Endothelial cell of umbilical vein (primary cell): ENCODE measurements around the gene DBI. TPM values are rescaled to one million over a fixed set of nuclear protein-coding genes. Genes with fewer than 3 reads are reported as not detected.
"Not testable (repeated sequence)": the region's sequence is repeated elsewhere in the genome, so short reads cannot be mapped to it uniquely, and the experiment has no call there.

Experiments used
- BruUV-seq: library from RNA; stranded (reverse); fragments of 400-500 nt; replicated peaks from 2 replicates; lab custom pipeline; 2021; lab: Mats Ljungman, UMichigan
- CTCF ChIA-PET: fragments of 300-600, 350-600 bp; sonication (Branson Sonifier 250); formaldehyde crosslinking; loops from one replicate; lab custom pipeline; 2021; ENCODE audit warnings: antibody characterized with exemption, inconsistent platforms; lab: Charles Lee
- POLR2A ChIA-PET: fragments of 300-600, 350-600 bp; sonication (Branson Sonifier 250); formaldehyde crosslinking; loops from one replicate; lab custom pipeline; 2021; ENCODE audit warnings: antibody characterized with exemption, inconsistent platforms; lab: Charles Lee
- DNase-seq: peaks from one replicate; pipeline ENCODE4 v3.0.0-alpha.2; 2011; ENCODE audit warnings: low read depth, low spot score
- FAIRE-seq: peaks from 2 replicates; lab custom pipeline; 2011; peaks lifted over from hg19 to GRCh38; lab: Jason Lieb, UNC
- H2AFZ ChIP-seq: 2 replicates; pipeline ENCODE4 v1.6.0; 2012; ENCODE audit warnings: low read depth, low read length, control low read depth, inconsistent platforms
- H3K27ac ChIP-seq: 2 replicates; pipeline ENCODE4 v1.5.1; 2011; ENCODE audit warnings: low read depth, mild to moderate bottlenecking, control low read depth, low read length, moderate library complexity; ENCODE audit not compliant: insufficient read depth
- H3K27me3 ChIP-seq, 2 experiments: 2 replicates each; pipeline versions ENCODE4 v1.6.0 to v1.6.1; 2011; ENCODE audit warnings: low read length in 2 of 2, mixed read lengths in 1 of 2; ENCODE audit not compliant: control insufficient read depth in 2 of 2, insufficient read depth in 2 of 2
- H3K36me3 ChIP-seq, 2 experiments: 2 replicates in 1 of 2; 3 replicates in 1 of 2; pipeline ENCODE4 v1.5.1; 2011; ENCODE audit warnings: low read length in 2 of 2, mild to moderate bottlenecking in 1 of 2, moderate library complexity in 1 of 2; ENCODE audit not compliant: control insufficient read depth in 2 of 2, insufficient read depth in 2 of 2; ENCODE audit errors: extremely low read depth in 1 of 2
- H3K4me1 ChIP-seq: 3 replicates; pipeline ENCODE4 v1.5.1; 2011; ENCODE audit warnings: mild to moderate bottlenecking, low read length; ENCODE audit not compliant: control insufficient read depth, insufficient read depth; ENCODE audit errors: extremely low read depth
- H3K4me2 ChIP-seq: 2 replicates; pipeline ENCODE4 v1.6.1; 2011; ENCODE audit warnings: low read length, control low read depth, mixed read lengths; ENCODE audit not compliant: insufficient read depth
- H3K4me3 ChIP-seq, 3 experiments: fragments of 200-600 bp in 1 of 3; sonication (generic), shearing (Covaris generic) in 1 of 3; replicated peaks in 1 of 3; 2 replicates each; pipeline ENCODE4 v1.5.1; 2011 to 2016; ENCODE audit warnings: control low read depth in 3 of 3, low read length in 3 of 3, mild to moderate bottlenecking in 2 of 3, inconsistent platforms in 1 of 3, low read depth in 1 of 3, moderate library complexity in 1 of 3; ENCODE audit not compliant: insufficient read depth in 1 of 3
- H3K79me2 ChIP-seq: 2 replicates; pipeline ENCODE4 v1.6.0; 2012; ENCODE audit warnings: low read length, inconsistent platforms; ENCODE audit not compliant: control insufficient read depth, insufficient read depth
- H3K9ac ChIP-seq: replicated peaks from 2 replicates; pipeline ENCODE3; 2011; ENCODE audit warnings: low read length, control low read depth; ENCODE audit not compliant: insufficient read depth; ENCODE audit errors: extremely low read depth
- H3K9me1 ChIP-seq: replicated peaks from 3 replicates; pipeline ENCODE4 v1.6.0; 2011; ENCODE audit warnings: mild to moderate bottlenecking, low read length; ENCODE audit not compliant: control insufficient read depth, insufficient read depth; ENCODE audit errors: extremely low read depth
- H3K9me3 ChIP-seq: replicated peaks from 2 replicates; pipeline ENCODE4 v1.5.1; 2012; ENCODE audit warnings: low read length, inconsistent platforms; ENCODE audit not compliant: control insufficient read depth, insufficient read depth
- H4K20me1 ChIP-seq: replicated peaks from 2 replicates; pipeline ENCODE3; 2011; ENCODE audit warnings: mild to moderate bottlenecking, low read length; ENCODE audit not compliant: control insufficient read depth, insufficient read depth; ENCODE audit errors: extremely low read depth
- EZH2 ChIP-seq: IDR thresholded peaks from 2 replicates; pipeline ENCODE4 v1.6.1; 2012; ENCODE audit warnings: borderline replicate concordance, low read depth, mild to moderate bottlenecking, moderate library complexity, low read length, inconsistent platforms; ENCODE audit not compliant: severe bottlenecking
- FOS ChIP-seq: IDR thresholded peaks from 2 replicates; pipeline ENCODE4 v1.6.1; 2011; ENCODE audit warnings: mild to moderate bottlenecking, low read length, moderate library complexity, borderline replicate concordance; ENCODE audit not compliant: insufficient read depth
- GATA2 ChIP-seq: IDR thresholded peaks from 2 replicates; pipeline ENCODE4 v1.7.0; 2011; ENCODE audit warnings: low read depth, mild to moderate bottlenecking, moderate library complexity, mixed read lengths, low read length; ENCODE audit not compliant: insufficient read length, insufficient read depth
- JUN ChIP-seq: IDR thresholded peaks from 2 replicates; pipeline ENCODE4 v1.6.1; 2011; ENCODE audit warnings: borderline replicate concordance, low read depth; ENCODE audit not compliant: insufficient read length, insufficient read depth
- MYC ChIP-seq: IDR thresholded peaks from one replicate; pipeline ENCODE4 v1.6.1; 2011; ENCODE audit warnings: mild to moderate bottlenecking, low read depth, low read length
- POLR2A ChIP-seq: IDR thresholded peaks from 2 replicates; pipeline ENCODE4 v1.6.1; 2012; ENCODE audit warnings: low read depth, mild to moderate bottlenecking, control low read depth, low read length
- POLR2AphosphoS5 ChIP-seq: IDR thresholded peaks from 2 replicates; pipeline ENCODE4 v1.6.1; 2012; ENCODE audit warnings: low read depth, mild to moderate bottlenecking, control low read depth, low read length, moderate library complexity; ENCODE audit not compliant: insufficient read depth
- dilution Hi-C: fragments of 300-500 bp; cut with MboI; formaldehyde crosslinking; loops from one replicate; pipeline ENCODE4 v1.15.0; 2019; ENCODE audit warnings: low sequenced_read_pairs; ENCODE audit not compliant: extremely low pct_ligation_motif_present
- intact Hi-C: fragments of 100-400 bp; cut with micrococcal nuclease; formaldehyde crosslinking; loops from one replicate; pipeline ENCODE4 v1.10.0; 2022
- polyA plus RNA-seq, 4 experiments: library from polyadenylated mRNA; depleted of rRNA in 3 of 4; stranded (reverse) in 3 of 4; unstranded in 1 of 4; fragments of >200 nt; gene quantifications; 2 replicates each; pipeline versions ENCODE4 v1.2.1 to v1.2.3, GENCODE V29; 2011 to 2012; ENCODE audit warnings: missing spikeins in 1 of 4
- total RNA-seq: library from RNA; stranded (reverse); gene quantifications from 2 replicates; pipeline ENCODE4 v1.2.3, GENCODE V29; 2021
- TF ChIP-seq, protein P1 (sequence below): IDR thresholded peaks from 2 replicates; pipeline ENCODE4 v1.6.1; 2011; ENCODE audit not compliant: insufficient read depth, insufficient read length
- TF ChIP-seq, protein P2 (sequence below), 2 donors: IDR thresholded peaks; 1 replicate in 1 of 2; 2 replicates in 1 of 2; pipeline ENCODE4 v1.5.1; 2011; ENCODE audit warnings: low read length in 2 of 2, mild to moderate bottlenecking in 2 of 2, moderate library complexity in 2 of 2, control low read depth in 1 of 2, inconsistent platforms in 1 of 2, low read depth in 1 of 2; ENCODE audit not compliant: insufficient read depth in 1 of 2; ENCODE audit errors: extremely low read depth in 1 of 2

Gene DBI
- total and polyA plus RNA-seq, 2 donors (not counting 3 experiments of a cell fraction or from before 2014, with no cell fraction given) = 214 to 233 TPM

DNA sequence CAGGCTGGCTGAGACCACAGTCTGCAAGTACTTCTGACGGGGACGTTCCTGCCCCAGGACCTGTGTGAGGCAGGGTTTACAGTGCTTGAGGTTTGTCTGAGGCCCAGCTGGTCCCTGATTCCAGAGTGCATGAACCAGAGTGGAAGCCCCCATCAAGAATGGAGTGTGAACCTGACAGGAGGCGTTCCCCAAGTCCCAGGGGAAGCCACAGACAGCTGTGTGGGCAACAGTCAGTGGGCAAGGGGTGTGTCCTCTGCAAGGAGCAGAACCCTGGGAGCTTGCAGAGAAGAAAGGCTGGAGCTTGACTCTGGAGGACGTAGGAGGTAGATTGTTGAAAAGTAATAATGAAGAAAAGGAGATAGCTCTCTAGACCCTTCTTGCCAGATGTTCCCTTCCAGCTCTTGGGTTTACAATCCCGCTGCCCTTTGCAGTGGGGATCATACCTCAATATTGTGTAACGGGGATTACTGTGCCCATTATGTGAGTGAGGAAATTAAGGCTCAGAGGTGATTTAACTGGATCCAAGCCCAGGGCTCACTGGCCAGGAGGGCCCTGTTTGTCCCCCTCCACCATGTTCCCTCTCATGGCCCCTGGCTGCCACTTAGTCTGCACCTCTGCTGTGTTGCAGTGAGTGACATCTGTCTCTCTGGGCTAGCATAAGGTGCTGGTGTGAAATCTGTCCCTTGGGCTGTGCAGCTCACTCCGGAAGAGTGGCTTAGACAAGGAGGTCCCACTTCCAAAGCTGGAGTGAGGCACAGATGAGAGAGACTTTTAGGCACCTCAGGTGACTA lies 6.2 kb downstream of the DBI start:
- dilution Hi-C loops = no loop called here
- Histone ChIP-seq H3K27me3 (no peaks in the 10 kb centered on the region), H3K36me3 (peaks cover 22 to 33% of the 10 kb centered on the region in 2 experiments), H3K79me2 (peaks cover 10% of the 10 kb centered on the region), H3K9ac (no peak overlapping the region), H4K20me1 (peaks cover 2% of the 10 kb centered on the region), H2AFZ (no peak overlapping the region), H3K9me3 (no peaks in the 10 kb centered on the region), H3K27ac (no peak overlapping the region), H3K4me2 (no peak overlapping the region), H3K4me1 (peaks cover 9% of the 10 kb centered on the region), H3K9me1 (no peaks in the 10 kb centered on the region), H3K4me3 (no peak overlapping the region)
- CTCF ChIA-PET = no interaction called here
- TF ChIP-seq EZH2 = no peak
- TF ChIP-seq GATA2 = no peak
- no peak for TF ChIP-seq POLR2A
- TF ChIP-seq, protein P1, sequence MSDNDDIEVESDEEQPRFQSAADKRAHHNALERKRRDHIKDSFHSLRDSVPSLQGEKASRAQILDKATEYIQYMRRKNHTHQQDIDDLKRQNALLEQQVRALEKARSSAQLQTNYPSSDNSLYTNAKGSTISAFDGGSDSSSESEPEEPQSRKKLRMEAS = no peak
- no peak for TF ChIP-seq JUN
- TF ChIP-seq, protein P2, sequence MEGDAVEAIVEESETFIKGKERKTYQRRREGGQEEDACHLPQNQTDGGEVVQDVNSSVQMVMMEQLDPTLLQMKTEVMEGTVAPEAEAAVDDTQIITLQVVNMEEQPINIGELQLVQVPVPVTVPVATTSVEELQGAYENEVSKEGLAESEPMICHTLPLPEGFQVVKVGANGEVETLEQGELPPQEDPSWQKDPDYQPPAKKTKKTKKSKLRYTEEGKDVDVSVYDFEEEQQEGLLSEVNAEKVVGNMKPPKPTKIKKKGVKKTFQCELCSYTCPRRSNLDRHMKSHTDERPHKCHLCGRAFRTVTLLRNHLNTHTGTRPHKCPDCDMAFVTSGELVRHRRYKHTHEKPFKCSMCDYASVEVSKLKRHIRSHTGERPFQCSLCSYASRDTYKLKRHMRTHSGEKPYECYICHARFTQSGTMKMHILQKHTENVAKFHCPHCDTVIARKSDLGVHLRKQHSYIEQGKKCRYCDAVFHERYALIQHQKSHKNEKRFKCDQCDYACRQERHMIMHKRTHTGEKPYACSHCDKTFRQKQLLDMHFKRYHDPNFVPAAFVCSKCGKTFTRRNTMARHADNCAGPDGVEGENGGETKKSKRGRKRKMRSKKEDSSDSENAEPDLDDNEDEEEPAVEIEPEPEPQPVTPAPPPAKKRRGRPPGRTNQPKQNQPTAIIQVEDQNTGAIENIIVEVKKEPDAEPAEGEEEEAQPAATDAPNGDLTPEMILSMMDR (IDR thresholded peaks at IDR 0.05; ENCODE audit: extremely low read depth in 1 of 2, insufficient read depth in 1 of 2, low read depth in 1 of 2, low read length in 2 of 2) = no peak
- no peak for TF ChIP-seq POLR2AphosphoS5
- no peak for TF ChIP-seq FOS
- no peak for TF ChIP-seq MYC
- BruUV-seq = no TSS peak
- FAIRE-seq = no peak
- no peak for DNase-seq
- POLR2A ChIA-PET = no interaction called here
- intact Hi-C loops = no loop called here

DNA sequence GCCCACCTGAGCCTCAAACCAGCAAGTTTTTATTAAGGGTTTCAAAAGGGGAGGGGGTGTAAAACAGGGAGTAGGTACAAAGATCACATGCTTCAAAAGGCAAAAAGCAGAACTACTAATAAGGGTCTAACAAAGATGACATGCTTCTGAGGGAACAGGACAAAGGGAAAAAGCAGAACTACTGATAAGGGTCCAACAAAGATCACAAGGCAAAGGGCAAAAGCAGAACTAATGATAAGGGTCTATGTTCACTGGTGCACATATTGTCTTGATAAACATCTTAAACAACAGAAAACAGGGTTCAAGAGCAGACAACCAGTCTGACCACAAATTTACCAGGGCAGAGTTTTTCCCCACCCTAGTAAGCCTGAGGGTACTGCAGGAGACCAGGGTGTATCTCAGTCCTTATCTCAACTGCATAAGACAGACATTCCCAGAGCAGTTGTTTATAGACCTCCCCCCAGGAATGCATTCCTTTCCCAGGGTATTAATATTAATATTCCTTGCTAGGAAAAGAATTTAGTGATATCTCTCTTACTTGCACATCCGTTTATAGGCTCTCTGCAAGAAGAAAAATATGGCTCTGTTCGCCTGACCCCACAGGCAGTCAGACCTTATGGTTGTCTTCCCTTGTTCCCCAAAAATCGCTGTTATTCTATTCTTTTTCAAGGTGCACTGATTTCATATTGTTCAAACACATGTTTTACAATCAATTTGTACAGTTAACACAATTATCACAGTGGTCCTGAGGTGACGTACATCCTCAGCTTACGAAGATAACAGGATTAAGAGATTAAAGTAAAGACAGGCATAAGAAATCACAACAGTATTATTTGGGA lies 7.3 kb downstream of the DBI start:
- CTCF ChIA-PET, DNase-seq, H3K9me3 ChIP-seq, BruUV-seq, dilution Hi-C loops, H4K20me1 ChIP-seq, H3K27ac ChIP-seq, H3K79me2 ChIP-seq, H3K9me1 ChIP-seq, FAIRE-seq, H3K9ac ChIP-seq, H3K4me2 ChIP-seq, H3K4me1 ChIP-seq, intact Hi-C loops, POLR2A ChIA-PET, H2AFZ ChIP-seq, H3K27me3 ChIP-seq, H3K4me3 ChIP-seq: not testable (repeated sequence)
- H3K36me3 ChIP-seq = peaks cover 17 to 29% of the 10 kb centered on the region in 2 experiments
